Mesenchymal stem cell (in vitro differentiated cells and primary cell): Measurements from ENCODE around the gene PYCR2.

Source experiments
- DNase-seq: peaks from one replicate; pipeline ENCODE4 v3.0.0-alpha.2; 2013
- H2AFZ ChIP-seq: one replicate; pipeline ENCODE4 v1.6.1; 2013; ENCODE audit warnings: low read depth, mild to moderate bottlenecking, control low read depth, inconsistent platforms, low read length, moderate library complexity
- H2AK5ac ChIP-seq: 2 replicates; pipeline ENCODE4 v1.6.1; 2013; ENCODE audit warnings: low read length, moderate library complexity, mild to moderate bottlenecking, inconsistent platforms; ENCODE audit not compliant: severe bottlenecking
- H2BK120ac ChIP-seq: one replicate; pipeline ENCODE4 v1.6.1; 2013; ENCODE audit warnings: low read depth, mild to moderate bottlenecking, inconsistent platforms, low read length, moderate library complexity
- H2BK12ac ChIP-seq, 2 experiments: one replicate each; pipeline ENCODE4 v1.6.1; 2013; ENCODE audit warnings: inconsistent platforms in 2 of 2, low read length in 2 of 2, mild to moderate bottlenecking in 2 of 2, moderate library complexity in 2 of 2, control low read depth in 1 of 2
- H2BK15ac ChIP-seq: one replicate; pipeline ENCODE4 v1.6.1; 2013; ENCODE audit warnings: mild to moderate bottlenecking, low read depth, inconsistent platforms; ENCODE audit not compliant: poor library complexity, severe bottlenecking
- H2BK5ac ChIP-seq: 2 replicates; pipeline ENCODE4 v1.6.1; 2013; ENCODE audit warnings: low read depth, mild to moderate bottlenecking, low read length, control low read depth, inconsistent platforms; ENCODE audit not compliant: poor library complexity, severe bottlenecking
- H3K14ac ChIP-seq, 2 experiments: one replicate each; pipeline ENCODE4 v1.6.1; 2013; ENCODE audit warnings: inconsistent platforms in 2 of 2, low read length in 2 of 2, control low read depth in 1 of 2, mild to moderate bottlenecking in 1 of 2, moderate library complexity in 1 of 2
- H3K18ac ChIP-seq, 2 experiments: one replicate each; pipeline ENCODE4 v1.6.1; 2013; ENCODE audit warnings: inconsistent platforms in 2 of 2, low read length in 2 of 2, control low read depth in 1 of 2, low read depth in 1 of 2, mild to moderate bottlenecking in 1 of 2
- H3K23ac ChIP-seq, 2 experiments: one replicate each; pipeline ENCODE4 v1.6.1; 2013; ENCODE audit warnings: inconsistent platforms in 2 of 2, low read length in 2 of 2, mild to moderate bottlenecking in 2 of 2, moderate library complexity in 2 of 2, control low read depth in 1 of 2
- H3K27ac ChIP-seq: 2 replicates; pipeline ENCODE4 v1.5.1; 2013; ENCODE audit warnings: mild to moderate bottlenecking, moderate library complexity, low read length, control low read depth, inconsistent platforms; ENCODE audit not compliant: poor library complexity, severe bottlenecking
- H3K27me3 ChIP-seq, 2 experiments: 2 replicates each; pipeline versions ENCODE4 v1.6.1 to v1.7.0; 2013; ENCODE audit warnings: low read length in 2 of 2, mild to moderate bottlenecking in 2 of 2, moderate library complexity in 2 of 2, control low read depth in 1 of 2, inconsistent platforms in 1 of 2; ENCODE audit not compliant: control insufficient read depth in 1 of 2, insufficient read depth in 1 of 2
- H3K36me3 ChIP-seq, 2 experiments: 2 replicates each; pipeline versions ENCODE4 v1.6.1 to v1.7.0; 2013; ENCODE audit warnings: low read length in 2 of 2, control low read depth in 1 of 2, inconsistent platforms in 1 of 2, low read depth in 1 of 2, mild to moderate bottlenecking in 1 of 2; ENCODE audit not compliant: insufficient read depth in 2 of 2, control insufficient read depth in 1 of 2
- H3K4ac ChIP-seq, 2 experiments: one replicate each; pipeline ENCODE4 v1.6.1; 2013; ENCODE audit warnings: inconsistent platforms in 2 of 2, low read length in 2 of 2, mild to moderate bottlenecking in 2 of 2, moderate library complexity in 2 of 2, control low read depth in 1 of 2, low read depth in 1 of 2
- H3K4me1 ChIP-seq: 2 replicates; pipeline ENCODE4 v1.6.1; 2013; ENCODE audit warnings: low read depth, low read length, control low read depth; ENCODE audit not compliant: control insufficient read depth, insufficient read depth
- H3K4me2 ChIP-seq: 2 replicates; pipeline ENCODE4 v1.6.1; 2013; ENCODE audit warnings: low read length, mild to moderate bottlenecking, inconsistent platforms; ENCODE audit not compliant: poor library complexity, severe bottlenecking
- H3K4me3 ChIP-seq, 2 experiments: 2 replicates each; pipeline versions ENCODE4 v1.5.1 to v1.7.0; 2013; ENCODE audit warnings: low read length in 2 of 2, mild to moderate bottlenecking in 2 of 2, control low read depth in 1 of 2, low read depth in 1 of 2; ENCODE audit not compliant: insufficient read depth in 1 of 2
- H3K79me1 ChIP-seq: replicated peaks from 2 replicates; pipeline ENCODE4 v1.6.1; 2013; ENCODE audit warnings: mild to moderate bottlenecking, control low read depth, low read length, inconsistent platforms; ENCODE audit not compliant: poor library complexity, severe bottlenecking
- H3K9ac ChIP-seq: 2 replicates; pipeline ENCODE4 v1.7.0; 2013; ENCODE audit warnings: mild to moderate bottlenecking, low read length, moderate library complexity
- H3K9me3 ChIP-seq: 2 replicates; pipeline ENCODE4 v1.7.0; 2013; ENCODE audit warnings: mild to moderate bottlenecking, low read length; ENCODE audit not compliant: control insufficient read depth
- H4K8ac ChIP-seq: one replicate; pipeline ENCODE4 v1.6.1; 2013; ENCODE audit warnings: inconsistent platforms, mild to moderate bottlenecking, low read length, moderate library complexity
- H4K91ac ChIP-seq: one replicate; pipeline ENCODE4 v1.6.1; 2013; ENCODE audit warnings: mild to moderate bottlenecking, low read length, inconsistent platforms
- WGBS: methylation state at CpG from one replicate; pipeline ENCODE4 v1.1.7; 2013; ENCODE audit warnings: mixed read lengths; 5-methylcytosine and 5-hydroxymethylcytosine counted together

The PYCR2 gene

GRCh38 chr1:225891229-225891972 is 32.6 kb downstream of the PYCR2 start:
- H3K36me3 ChIP-seq: no peaks in the 10 kb centered on the region
- 94% methylated on average over 14 of the region's 14 CpGs for WGBS
- H3K4ac ChIP-seq: no peak overlapping the region
- H3K9ac ChIP-seq: no peak overlapping the region
- H3K27ac ChIP-seq: no peak overlapping the region
- no peaks in the 10 kb centered on the region for H3K4me1 ChIP-seq
- H3K18ac ChIP-seq: no peak overlapping the region
- H3K79me1 ChIP-seq: no peaks in the 10 kb centered on the region
- H4K8ac ChIP-seq: peak overlapping the region; percentile 60
- H2BK120ac ChIP-seq: no peak overlapping the region
- no peak overlapping the region for H3K4me2 ChIP-seq
- H3K4me3 ChIP-seq: no peak overlapping the region
- H2BK12ac ChIP-seq: no peak overlapping the region
- DNase-seq: no peak
- no peak overlapping the region for H2AFZ ChIP-seq
- no peak overlapping the region for H2AK5ac ChIP-seq
- H2BK15ac ChIP-seq: no peak overlapping the region
- H3K27me3 ChIP-seq: no peaks in the 10 kb centered on the region
- H2BK5ac ChIP-seq: no peak overlapping the region
- H3K9me3 ChIP-seq: no peaks in the 10 kb centered on the region
- H3K23ac ChIP-seq: no peak overlapping the region
- no peak overlapping the region for H4K91ac ChIP-seq
- H3K14ac ChIP-seq: no peak overlapping the region

GRCh38 chr1:225890346-225891228 is 33.5 kb downstream of the PYCR2 start:
- Histone ChIP-seq H2BK15ac (no peak overlapping the region), H3K4ac (no peak overlapping the region), H2BK12ac (no peak overlapping the region), H3K79me1 (no peaks in the 10 kb centered on the region), H3K18ac (no peak overlapping the region), H3K4me1 (no peaks in the 10 kb centered on the region), H4K91ac (peak overlapping the region; percentile 37), H3K36me3 (no peaks in the 10 kb centered on the region), H3K27me3 (no peaks in the 10 kb centered on the region), H3K14ac (no peak overlapping the region), H2AFZ (no peak overlapping the region), H3K4me3 (no peak overlapping the region), H3K27ac (no peak overlapping the region), H3K9ac (no peak overlapping the region), H4K8ac (no peak overlapping the region), H3K4me2 (no peak overlapping the region), H2AK5ac (no peak overlapping the region), H2BK120ac (no peak overlapping the region), H2BK5ac (no peak overlapping the region), H3K23ac (no peak overlapping the region), H3K9me3 (no peaks in the 10 kb centered on the region)
- WGBS: 84% methylated on average over 6 of the region's 6 CpGs
- no peak for DNase-seq

GRCh38 chr1:225889743-225890142 is 34.3 kb downstream of the PYCR2 start:
- H3K4me2 ChIP-seq: no peak overlapping the region
- no peak overlapping the region for H2BK120ac ChIP-seq
- no peak overlapping the region for H2AFZ ChIP-seq
- no peak overlapping the region for H3K23ac ChIP-seq
- H2AK5ac ChIP-seq: no peak overlapping the region
- H2BK5ac ChIP-seq: no peak overlapping the region
- no peak overlapping the region for H3K27ac ChIP-seq
- H4K8ac ChIP-seq: no peak overlapping the region
- no peaks in the 10 kb centered on the region for H3K79me1 ChIP-seq
- no peak overlapping the region for H3K14ac ChIP-seq
- no peak for DNase-seq
- no peaks in the 10 kb centered on the region for H3K4me1 ChIP-seq
- no peak overlapping the region for H2BK15ac ChIP-seq
- no peaks in the 10 kb centered on the region for H3K27me3 ChIP-seq
- no peak overlapping the region for H4K91ac ChIP-seq
- no peak overlapping the region for H3K18ac ChIP-seq
- no peak overlapping the region for H2BK12ac ChIP-seq
- H3K9me3 ChIP-seq: no peaks in the 10 kb centered on the region
- H3K9ac ChIP-seq: no peak overlapping the region
- H3K4me3 ChIP-seq: no peak overlapping the region
- WGBS: 90% methylated on average over 5 of the region's 5 CpGs
- H3K36me3 ChIP-seq: no peaks in the 10 kb centered on the region
- no peak overlapping the region for H3K4ac ChIP-seq

- Histone ChIP-seq H3K23ac (peak within 1 kb of the TSS in 1 of 2 experiments; percentile 56), H3K14ac (no peak within 1 kb of the TSS), H2AK5ac (no peak within 1 kb of the TSS), H4K8ac (no peak within 1 kb of the TSS), H3K27me3 (no peaks in the 10 kb centered on the region), H3K27ac (no peak within 1 kb of the TSS), H3K36me3 (no peaks in the 10 kb centered on the region), H3K9ac (no peak within 1 kb of the TSS), H3K18ac (peak within 1 kb of the TSS in 1 of 2 experiments; percentile 34), H3K4ac (peak within 1 kb of the TSS in 1 of 2 experiments; percentile 2), H2BK15ac (no peak within 1 kb of the TSS), H3K4me2 (no peak within 1 kb of the TSS), H4K91ac (no peak within 1 kb of the TSS), H3K4me1 (no peaks in the 10 kb centered on the region), H3K4me3 (no peak within 1 kb of the TSS), H2BK120ac (no peak within 1 kb of the TSS), H3K9me3 (no peaks in the 10 kb centered on the region), H2AFZ (no peak within 1 kb of the TSS), H2BK5ac (no peak within 1 kb of the TSS), H3K79me1 (no peaks in the 10 kb centered on the region), H2BK12ac (no peak within 1 kb of the TSS)
- WGBS: 70% methylated on average over 11 of the region's 11 CpGs
- no peak for DNase-seq
These were observed 35.0 kb downstream of the PYCR2 start, which contains the start of gene LEFTY1 for GRCh38 chr1:225888898-225889601. Gene LEFTY1 (minus strand): TSS chr1:225889146. CDS start chr1:225889066, 80 bp downstream.
